ENCODE results near the gene DUSP1. TPM values are rescaled to one million over a fixed set of nuclear protein-coding genes. Genes with fewer than 3 reads are reported as not detected.

Gene DUSP1
- total and polyA plus RNA-seq, 2 of the 13 experiments (the other 11 are each of a cell fraction or from before 2014, with no cell fraction given) = 27.1 to 55.5 TPM

DNA sequence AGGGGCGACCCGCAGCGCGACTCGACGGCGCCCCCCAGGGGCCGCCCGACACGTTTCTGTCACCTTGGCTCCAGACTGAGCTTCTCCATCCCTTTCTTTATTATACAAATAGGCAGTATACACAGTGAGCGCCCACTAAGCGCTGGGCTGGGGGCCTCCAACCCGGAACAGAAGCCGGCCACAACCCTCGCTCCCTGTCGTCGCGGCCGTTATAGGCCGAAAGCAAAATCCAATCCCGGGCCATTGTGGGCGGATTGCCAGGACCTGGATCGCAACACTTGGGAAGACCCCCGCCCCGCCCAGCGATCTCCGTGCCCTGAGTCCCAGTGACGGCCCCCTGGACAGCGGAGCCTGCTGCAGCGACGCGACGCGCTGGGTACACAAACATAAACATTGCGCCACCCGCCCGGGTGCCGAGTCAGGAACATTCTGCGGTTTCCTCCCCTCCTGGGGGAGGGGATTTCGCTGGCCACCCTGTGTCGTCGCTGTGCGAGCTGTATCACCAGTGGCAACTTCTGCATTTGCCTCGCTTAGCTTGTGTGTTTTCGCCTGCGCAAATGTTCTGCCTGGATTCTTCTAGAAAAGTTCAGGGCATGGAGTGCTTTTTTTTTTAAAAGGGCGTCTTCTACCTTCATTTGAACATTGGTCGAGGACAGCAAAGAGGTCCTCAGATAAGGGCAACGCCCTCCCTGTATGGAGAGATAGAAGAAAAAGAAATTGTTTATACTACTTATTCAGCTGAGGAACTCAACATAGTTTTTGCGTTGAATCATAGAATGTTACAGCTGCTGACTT, 1.3 kb upstream of the DUSP1 start (continued):
- TF ChIP-seq, protein P1, sequence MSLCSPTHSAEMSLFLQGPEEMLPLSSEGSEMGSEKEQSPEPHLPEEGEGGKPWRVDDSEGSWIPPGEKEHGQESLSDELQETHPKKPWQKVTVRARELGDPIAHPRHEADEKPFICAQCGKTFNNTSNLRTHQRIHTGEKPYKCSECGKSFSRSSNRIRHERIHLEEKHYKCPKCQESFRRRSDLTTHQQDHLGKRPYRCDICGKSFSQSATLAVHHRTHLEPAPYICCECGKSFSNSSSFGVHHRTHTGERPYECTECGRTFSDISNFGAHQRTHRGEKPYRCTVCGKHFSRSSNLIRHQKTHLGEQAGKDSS (CRISPR knock-in tag; IDR thresholded peaks at IDR 0.05; ENCODE audit: borderline replicate concordance, low read depth) = peak; percentile 64; the same call in 1 of the 2 replicates
- TF ChIP-seq SALL2 (CRISPR knock-in tag; IDR thresholded peaks at IDR 0.05) = peak; percentile 63; the same call in 1 of the 2 replicates
- TF ChIP-seq, protein P2, sequence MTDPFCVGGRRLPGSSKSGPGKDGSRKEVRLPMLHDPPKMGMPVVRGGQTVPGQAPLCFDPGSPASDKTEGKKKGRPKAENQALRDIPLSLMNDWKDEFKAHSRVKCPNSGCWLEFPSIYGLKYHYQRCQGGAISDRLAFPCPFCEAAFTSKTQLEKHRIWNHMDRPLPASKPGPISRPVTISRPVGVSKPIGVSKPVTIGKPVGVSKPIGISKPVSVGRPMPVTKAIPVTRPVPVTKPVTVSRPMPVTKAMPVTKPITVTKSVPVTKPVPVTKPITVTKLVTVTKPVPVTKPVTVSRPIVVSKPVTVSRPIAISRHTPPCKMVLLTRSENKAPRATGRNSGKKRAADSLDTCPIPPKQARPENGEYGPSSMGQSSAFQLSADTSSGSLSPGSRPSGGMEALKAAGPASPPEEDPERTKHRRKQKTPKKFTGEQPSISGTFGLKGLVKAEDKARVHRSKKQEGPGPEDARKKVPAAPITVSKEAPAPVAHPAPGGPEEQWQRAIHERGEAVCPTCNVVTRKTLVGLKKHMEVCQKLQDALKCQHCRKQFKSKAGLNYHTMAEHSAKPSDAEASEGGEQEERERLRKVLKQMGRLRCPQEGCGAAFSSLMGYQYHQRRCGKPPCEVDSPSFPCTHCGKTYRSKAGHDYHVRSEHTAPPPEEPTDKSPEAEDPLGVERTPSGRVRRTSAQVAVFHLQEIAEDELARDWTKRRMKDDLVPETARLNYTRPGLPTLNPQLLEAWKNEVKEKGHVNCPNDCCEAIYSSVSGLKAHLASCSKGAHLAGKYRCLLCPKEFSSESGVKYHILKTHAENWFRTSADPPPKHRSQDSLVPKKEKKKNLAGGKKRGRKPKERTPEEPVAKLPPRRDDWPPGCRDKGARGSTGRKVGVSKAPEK (CRISPR knock-in tag; IDR thresholded peaks at IDR 0.05; ENCODE audit: borderline replicate concordance) = peak; percentile 48; the same call in 1 of the 2 replicates
- peak; percentile 72 for TF ChIP-seq ZNF639 (CRISPR knock-in tag; conservative IDR thresholded peaks at IDR 0.05)
- TF ChIP-seq NPAS2 (CRISPR knock-in tag; IDR thresholded peaks at IDR 0.05; ENCODE audit: borderline replicate concordance) = no peak
- no peak for TF ChIP-seq TRIM22 (IDR thresholded peaks at IDR 0.05)
- peak; percentile 78 for TF ChIP-seq ZMYM4 (CRISPR knock-in tag; IDR thresholded peaks at IDR 0.05)
- TF ChIP-seq ZNF205 (CRISPR knock-in tag; IDR thresholded peaks at IDR 0.05) = peak; percentile 88; the same call in 1 of the 2 replicates
- TF ChIP-seq HNRNPK (IDR thresholded peaks at IDR 0.05; ENCODE audit: low read depth, low read length, poor library complexity, severe bottlenecking) = peak; percentile 14
- TF ChIP-seq IRF2 (CRISPR knock-in tag; IDR thresholded peaks at IDR 0.05) = peak; percentile 92
- TF ChIP-seq FOXK2 (IDR thresholded peaks at IDR 0.05) = peak; percentile 82
- peak; percentile 58 for TF ChIP-seq DNMT3B (CRISPR knock-in tag; conservative IDR thresholded peaks at IDR 0.05)
- TF ChIP-seq ZNF749 (CRISPR knock-in tag; IDR thresholded peaks at IDR 0.05; ENCODE audit: borderline replicate concordance) = peak; percentile 48; the same call in 1 of the 2 replicates
- peak; percentile 69; the same call in 1 of the 2 replicates for TF ChIP-seq SOX13 (IDR thresholded peaks at IDR 0.05)
- TF ChIP-seq SOX13 (CRISPR knock-in tag; conservative IDR thresholded peaks at IDR 0.05 in 1 of 2, IDR thresholded peaks at IDR 0.05 in 1 of 2) = peak in 1 of 2 experiments; percentile 92; a peak in 2 of 4 replicates
- TF ChIP-seq PAX8 (CRISPR knock-in tag; IDR thresholded peaks at IDR 0.05; ENCODE audit: borderline replicate concordance) = no peak
- TF ChIP-seq MIER2 (CRISPR knock-in tag; IDR thresholded peaks at IDR 0.05) = peak; percentile 56; the same call in 1 of the 2 replicates
- peak; percentile 63 for TF ChIP-seq TBL1XR1 (IDR thresholded peaks at IDR 0.05; ENCODE audit: borderline replicate concordance, low read length, partially characterized antibody)
- peak; percentile 89 for TF ChIP-seq ZBTB38 (CRISPR knock-in tag; IDR thresholded peaks at IDR 0.05)
- no peak for TF ChIP-seq ZNF10 (CRISPR knock-in tag; IDR thresholded peaks at IDR 0.05; ENCODE audit: borderline replicate concordance, low read depth)
- peak; percentile 55 for TF ChIP-seq AGO2 (optimal IDR thresholded peaks at IDR 0.05; ENCODE audit: low read depth, low read length)
- TF ChIP-seq ZNF12 (CRISPR knock-in tag; IDR thresholded peaks at IDR 0.05) = peak; percentile 92
